GM12874 (cell line): Measurements from ENCODE around the gene ITGA4.

Experiments
- TF ChIP-seq, protein P1 (sequence below): IDR thresholded peaks from 2 replicates; pipeline ENCODE4 v1.5.1; 2011; ENCODE audit warnings: low read depth, mild to moderate bottlenecking, control low read depth, low read length, moderate library complexity; ENCODE audit not compliant: insufficient read depth

Gene ITGA4

DNA sequence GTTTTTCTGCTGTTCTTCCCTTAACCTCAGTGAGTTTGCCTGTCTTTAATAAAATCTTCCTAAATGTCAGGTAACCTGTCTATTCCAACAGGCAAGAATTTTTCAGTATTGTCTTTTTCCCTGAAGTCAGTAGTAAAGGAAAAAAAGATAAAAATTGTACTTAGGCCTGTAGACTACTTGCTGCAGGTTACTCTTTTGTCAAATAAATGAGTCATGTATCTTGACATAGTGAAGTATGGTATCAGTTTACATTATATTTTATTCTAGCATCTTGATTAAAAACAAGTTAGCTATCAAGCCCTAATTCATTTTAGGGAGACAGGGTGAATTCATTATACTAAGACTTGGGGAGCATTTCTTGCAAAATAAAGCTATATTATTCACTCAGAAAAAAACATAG lies 59.8 kb downstream of the ITGA4 start:
- TF ChIP-seq, protein P1, sequence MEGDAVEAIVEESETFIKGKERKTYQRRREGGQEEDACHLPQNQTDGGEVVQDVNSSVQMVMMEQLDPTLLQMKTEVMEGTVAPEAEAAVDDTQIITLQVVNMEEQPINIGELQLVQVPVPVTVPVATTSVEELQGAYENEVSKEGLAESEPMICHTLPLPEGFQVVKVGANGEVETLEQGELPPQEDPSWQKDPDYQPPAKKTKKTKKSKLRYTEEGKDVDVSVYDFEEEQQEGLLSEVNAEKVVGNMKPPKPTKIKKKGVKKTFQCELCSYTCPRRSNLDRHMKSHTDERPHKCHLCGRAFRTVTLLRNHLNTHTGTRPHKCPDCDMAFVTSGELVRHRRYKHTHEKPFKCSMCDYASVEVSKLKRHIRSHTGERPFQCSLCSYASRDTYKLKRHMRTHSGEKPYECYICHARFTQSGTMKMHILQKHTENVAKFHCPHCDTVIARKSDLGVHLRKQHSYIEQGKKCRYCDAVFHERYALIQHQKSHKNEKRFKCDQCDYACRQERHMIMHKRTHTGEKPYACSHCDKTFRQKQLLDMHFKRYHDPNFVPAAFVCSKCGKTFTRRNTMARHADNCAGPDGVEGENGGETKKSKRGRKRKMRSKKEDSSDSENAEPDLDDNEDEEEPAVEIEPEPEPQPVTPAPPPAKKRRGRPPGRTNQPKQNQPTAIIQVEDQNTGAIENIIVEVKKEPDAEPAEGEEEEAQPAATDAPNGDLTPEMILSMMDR, result no peak

DNA sequence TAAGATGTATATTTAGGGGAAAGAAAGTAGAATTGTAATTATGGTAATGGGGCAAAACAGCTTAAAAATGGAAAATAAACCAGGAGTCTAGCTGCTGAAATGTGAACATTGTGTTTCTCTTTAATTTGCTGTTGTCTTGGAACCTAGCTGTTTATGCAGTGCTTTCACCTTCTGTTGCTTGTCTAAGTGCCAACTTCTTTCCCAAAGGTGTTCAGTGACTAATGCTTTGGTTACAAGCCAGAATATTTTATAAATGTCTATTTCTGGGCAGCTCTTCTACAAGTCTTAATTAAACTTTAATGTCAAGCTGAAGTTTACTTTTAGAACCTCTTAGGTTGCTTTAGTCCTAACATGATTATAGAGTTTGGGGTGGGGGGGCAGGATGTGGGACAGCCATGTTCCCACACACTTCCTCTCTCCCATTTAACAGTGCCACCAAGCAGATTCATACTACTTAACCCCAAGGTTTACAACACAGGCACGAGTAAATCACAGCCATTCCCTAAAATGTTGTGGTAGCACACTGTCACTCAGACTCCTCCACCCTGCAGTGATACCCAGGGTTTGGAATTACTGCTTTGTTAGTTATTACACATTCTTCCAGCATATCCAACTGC lies 60.6 kb downstream of the ITGA4 start:
- TF ChIP-seq, protein P1, result no peak

DNA sequence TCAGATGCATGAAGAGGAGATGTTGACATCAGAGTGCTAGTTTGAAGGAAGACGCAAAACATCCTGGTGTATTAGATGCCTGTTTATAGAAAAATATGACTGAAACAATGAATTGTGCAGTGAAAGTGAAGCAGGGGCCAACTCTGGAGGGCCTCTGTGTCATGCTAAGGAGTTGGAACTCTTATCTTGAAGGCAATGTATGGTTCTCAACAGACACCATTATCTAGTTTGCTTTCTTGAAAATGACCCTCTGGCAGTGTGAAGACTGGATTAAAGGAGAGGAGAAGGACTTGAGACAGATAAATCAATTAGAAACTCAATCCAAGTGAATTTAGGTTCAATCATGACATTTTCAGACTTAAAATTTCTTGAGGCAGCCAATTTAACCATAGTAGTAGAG lies 63.1 kb downstream of the ITGA4 start:
- TF ChIP-seq, protein P1, result no peak

DNA sequence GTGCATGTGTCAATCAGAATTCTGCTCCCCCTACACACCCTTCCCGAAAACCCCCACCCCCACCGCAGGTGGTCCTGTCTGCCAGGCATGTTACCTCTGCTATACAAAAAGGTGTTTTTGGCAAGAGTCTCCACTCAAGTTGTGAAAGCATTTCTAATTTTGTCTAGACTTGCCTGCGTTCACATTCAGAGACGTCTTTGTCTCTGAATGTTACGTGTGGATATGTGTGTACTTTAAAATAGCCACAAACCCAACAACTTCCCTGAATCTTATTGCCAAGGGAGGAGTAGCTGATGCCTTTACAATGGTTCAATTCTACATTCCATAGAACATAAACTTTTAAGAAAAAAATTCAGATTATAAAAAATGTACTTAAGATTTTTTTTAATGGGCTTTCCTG lies 66.6 kb downstream of the ITGA4 start:
- TF ChIP-seq, protein P1, result no peak

DNA sequence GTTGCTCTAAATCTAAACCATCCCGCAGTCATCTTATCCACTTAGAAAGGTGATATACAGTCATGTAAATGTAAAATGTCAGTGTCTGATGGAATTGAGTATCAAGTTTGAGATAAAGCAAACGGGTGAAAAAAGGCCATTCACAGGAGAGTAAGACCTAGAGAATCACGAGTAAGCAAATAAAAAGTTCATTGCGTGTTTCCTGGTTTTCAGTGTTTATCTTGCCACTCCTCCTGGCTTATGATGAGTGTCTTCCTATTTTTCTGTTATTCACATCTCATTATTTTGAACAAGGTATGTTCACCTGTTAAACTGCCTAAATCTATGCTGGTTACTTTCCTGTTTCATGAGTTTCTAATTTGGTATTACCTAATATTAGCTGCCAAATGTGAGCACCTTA lies 68.8 kb downstream of the ITGA4 start:
- TF ChIP-seq, protein P1, result no peak

DNA sequence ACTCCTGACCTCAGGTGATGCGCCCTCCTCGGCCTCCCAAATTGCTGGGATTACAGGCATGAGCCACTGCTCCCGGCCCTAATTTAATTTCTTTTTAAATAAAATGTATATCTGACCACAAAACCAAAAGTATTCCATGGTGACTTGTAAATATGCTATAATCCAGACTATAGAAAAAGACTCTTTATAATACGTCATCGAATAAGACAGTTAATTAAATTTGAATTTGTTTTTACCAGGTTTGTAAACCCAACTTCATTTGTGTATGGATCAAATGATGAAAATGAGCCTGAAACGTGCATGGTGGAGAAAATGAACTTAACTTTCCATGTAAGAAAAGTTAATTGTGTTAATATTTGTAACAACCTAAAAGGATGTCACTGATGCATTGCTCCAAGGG lies 69.9 kb downstream of the ITGA4 start:
- TF ChIP-seq, protein P1, result no peak

DNA sequence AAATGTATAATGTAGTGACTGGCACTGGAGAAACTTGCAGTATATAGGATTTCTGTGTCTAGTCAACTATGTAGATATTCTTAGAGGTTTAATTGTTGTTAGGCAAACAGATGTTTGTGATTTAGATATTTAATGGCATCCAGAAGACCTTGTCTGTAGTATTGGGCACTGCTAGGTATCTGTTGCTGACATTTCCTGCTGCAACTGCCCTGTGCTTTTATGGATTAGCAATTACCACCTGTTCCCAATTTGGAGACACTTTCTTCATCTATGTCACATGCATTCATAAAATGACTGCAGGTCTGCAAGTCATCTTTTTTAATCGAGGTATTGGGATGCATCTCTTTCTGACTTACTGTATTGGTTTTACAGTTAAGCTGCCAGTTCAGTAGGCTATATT lies 71.3 kb downstream of the ITGA4 start:
- TF ChIP-seq, protein P1, result no peak

DNA sequence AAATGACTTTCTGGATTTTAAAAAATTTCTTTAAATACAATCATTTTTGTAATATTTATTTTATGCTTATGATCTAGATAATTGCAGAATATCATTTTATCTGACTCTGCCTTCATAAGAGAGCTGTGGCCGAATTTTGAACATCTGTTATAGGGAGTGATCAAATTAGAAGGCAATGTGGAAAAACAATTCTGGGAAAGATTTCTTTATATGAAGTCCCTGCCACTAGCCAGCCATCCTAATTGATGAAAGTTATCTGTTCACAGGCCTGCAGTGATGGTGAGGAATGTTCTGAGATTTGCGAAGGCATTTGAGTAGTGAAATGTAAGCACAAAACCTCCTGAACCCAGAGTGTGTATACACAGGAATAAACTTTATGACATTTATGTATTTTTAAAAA lies 79.5 kb downstream of the ITGA4 start:
- TF ChIP-seq, protein P1, result no peak
